VCaP (cell line): ENCODE results near the gene CTDP1.

ENCODE experiments used
- H3K27ac ChIP-seq: fragments of 450-650 bp; 2 replicates; pipeline ENCODE4 v1.5.1; 2017
- CTCF ChIP-seq: fragments of 450-650 bp; conservative IDR thresholded peaks from 2 replicates; pipeline ENCODE4 v1.5.1; 2017; ENCODE audit warnings: mild to moderate bottlenecking, moderate library complexity

CTDP1 gene

GRCh38 chr18:79684283-79684631 is 4.7 kb downstream of the CTDP1 start:
- H3K27ac ChIP-seq = no peak overlapping the region
- TF ChIP-seq CTCF = no peak

GRCh38 chr18:79684787-79685186 is 5.2 kb downstream of the CTDP1 start:
- no peak for TF ChIP-seq CTCF
- H3K27ac ChIP-seq = no peak overlapping the region

GRCh38 chr18:79685281-79685680 is 5.7 kb downstream of the CTDP1 start:
- H3K27ac ChIP-seq = no peak overlapping the region
- TF ChIP-seq CTCF = no peak

- no peak for TF ChIP-seq CTCF
- H3K27ac ChIP-seq = no peak overlapping the region
These were observed 6.4 kb downstream of the CTDP1 start for GRCh38 chr18:79685971-79686370.

- no peak for TF ChIP-seq CTCF
- no peak overlapping the region for H3K27ac ChIP-seq
These were observed 8.2 kb downstream of the CTDP1 start for GRCh38 chr18:79687806-79688205.

GRCh38 chr18:79690071-79690470 is 10.5 kb downstream of the CTDP1 start:
- no peak overlapping the region for H3K27ac ChIP-seq
- TF ChIP-seq CTCF = no peak

GRCh38 chr18:79690586-79691482 is 11.2 kb downstream of the CTDP1 start:
- H3K27ac ChIP-seq = no peak overlapping the region
- TF ChIP-seq CTCF = no peak
